Activated CD4-positive, alpha-beta T cell treated with anti-CD3 and anti-CD28 coated beads for 48 hours (primary cell): ENCODE results near the gene DDX50.
"Not testable (repeated sequence)": the region's sequence is repeated elsewhere in the genome, so short reads cannot be mapped to it uniquely, and the experiment has no call there.

Experiments
- DNase-seq: peaks from one replicate; pipeline ENCODE4 v3.0.0-alpha.2; 2020

The DDX50 gene

DNA sequence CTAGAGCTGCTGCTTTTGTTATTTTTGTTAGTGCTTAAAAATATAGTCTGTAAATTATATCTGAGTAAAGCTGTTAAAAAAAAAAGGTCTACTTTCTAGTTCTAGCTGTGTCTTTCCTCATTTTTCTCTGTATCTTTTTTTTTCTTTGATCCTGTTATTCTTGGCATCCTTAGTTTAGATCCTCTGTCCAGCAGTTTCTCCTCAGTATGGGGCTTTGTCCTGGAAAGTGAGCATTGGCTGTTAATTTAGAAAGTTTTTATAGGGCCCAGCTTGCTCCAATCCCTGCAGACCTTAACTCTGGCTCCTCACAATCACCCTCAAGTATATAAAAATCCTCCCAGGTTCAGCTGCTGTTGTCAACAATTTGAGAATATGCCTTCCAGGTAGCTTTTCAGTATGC, 23.5 kb downstream of the DDX50 start:
- DNase-seq = no peak

DNA sequence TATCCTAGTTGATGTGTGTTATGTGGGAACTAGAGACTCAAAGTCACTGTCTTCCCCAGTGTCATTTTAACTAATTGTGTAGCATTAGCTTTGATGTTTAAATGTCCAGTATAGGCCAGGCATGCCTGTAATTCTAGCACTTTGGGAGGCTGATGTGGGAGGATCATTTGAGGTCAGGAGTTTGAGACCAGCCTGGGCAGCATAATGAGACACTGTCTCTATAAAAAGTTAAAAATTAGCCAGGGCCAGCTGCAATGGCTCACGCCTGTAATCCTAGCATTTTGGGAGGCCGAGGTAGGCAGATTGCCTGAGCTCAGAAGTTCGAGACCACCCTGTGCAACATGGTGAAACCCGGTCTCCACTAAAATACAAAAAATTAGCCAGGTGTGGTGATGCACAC, 24.4 kb downstream of the DDX50 start:
- no peak for DNase-seq

DNA sequence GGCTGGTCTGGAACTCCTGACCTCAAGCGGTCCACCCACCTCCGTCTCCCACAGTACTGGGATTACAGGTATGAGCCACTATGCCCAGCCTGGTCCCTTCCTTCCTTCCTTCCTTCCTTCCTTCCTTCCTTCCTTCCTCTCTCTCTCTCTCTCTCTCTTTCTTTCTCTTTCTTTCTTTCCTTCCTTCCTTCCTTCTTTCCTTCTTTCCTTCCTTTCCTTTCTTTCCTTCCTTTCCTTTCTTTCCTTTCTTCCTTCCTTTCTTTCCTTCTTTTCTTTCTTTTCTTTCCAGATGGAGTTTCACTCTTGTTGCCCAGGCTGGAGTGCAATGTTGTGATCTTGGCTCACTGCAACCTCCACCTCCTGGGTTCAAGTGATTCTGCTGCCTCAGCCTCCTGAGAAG, 28.0 kb downstream of the DDX50 start:
- not testable (repeated sequence) for DNase-seq

- DNase-seq = not testable (repeated sequence)
Observed at GRCh38 chr10:68929888-68930287, 28.8 kb downstream of the DDX50 start.

DNA sequence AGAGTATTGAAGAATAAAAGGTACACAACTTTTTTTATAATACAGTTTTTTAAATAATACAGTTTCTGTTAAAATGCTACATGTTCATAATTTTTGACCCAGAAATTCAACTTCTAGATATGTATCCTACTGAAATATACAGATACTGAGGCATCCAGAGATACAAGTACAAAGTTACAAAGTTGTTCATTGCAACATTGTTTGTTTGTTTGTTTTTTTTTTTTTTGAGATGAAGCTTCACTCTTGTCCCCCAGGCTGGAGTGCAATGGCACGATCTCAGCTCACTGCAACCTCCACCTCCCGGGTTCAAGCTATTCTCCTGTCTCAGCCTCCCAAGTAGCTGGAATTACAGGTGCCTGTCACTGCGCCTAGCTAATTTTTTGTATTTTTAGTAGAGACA, 31.7 kb downstream of the DDX50 start:
- not testable (repeated sequence) for DNase-seq

DNA sequence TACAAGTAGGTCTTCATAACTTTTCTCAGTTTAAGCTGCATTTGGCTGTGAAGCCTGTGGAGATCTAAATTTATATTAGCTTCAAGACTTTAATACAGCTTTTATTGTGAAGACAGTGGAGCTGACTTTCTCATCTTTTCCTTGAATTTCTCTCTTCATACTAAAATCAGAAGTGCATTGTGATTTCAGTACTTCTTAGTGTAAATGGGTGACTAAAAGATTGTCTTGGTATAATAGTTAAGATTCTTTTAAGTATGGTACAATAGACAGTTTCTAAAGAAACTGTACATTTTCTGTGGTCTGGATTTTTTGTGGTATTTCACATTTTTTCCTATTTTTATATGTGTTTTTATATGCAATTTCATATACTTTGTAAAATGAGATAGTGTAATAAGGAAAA, 33.9 kb downstream of the DDX50 start:
- DNase-seq = no peak

- DNase-seq = no peak
Observed at GRCh38 chr10:68938117-68938516, 37.0 kb downstream of the DDX50 start.

DNA sequence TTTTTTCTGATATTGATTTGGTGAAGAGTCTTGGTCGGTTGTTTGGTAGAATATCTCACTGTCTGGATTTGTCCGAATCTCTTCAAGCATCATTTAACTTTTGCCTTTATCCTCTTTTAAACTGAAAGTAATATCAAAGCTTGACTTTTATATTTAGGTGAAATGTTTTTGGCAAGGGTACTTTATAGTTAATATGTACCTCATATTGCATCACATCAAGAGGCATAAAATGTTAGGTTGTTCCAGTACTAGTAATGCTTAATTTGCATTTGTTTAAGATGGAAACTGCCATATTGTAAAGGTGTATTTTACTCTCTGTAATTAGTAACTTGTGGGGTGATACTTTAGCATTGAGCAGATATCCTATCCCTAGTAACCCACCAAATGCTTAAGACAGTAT, 37.8 kb downstream of the DDX50 start:
- DNase-seq = no peak

GRCh38 chr10:68940917-68941316, 39.8 kb downstream of the DDX50 start:
- DNase-seq = not testable (repeated sequence)

GRCh38 chr10:68950598-68950997, 49.5 kb downstream of the DDX50 start:
- DNase-seq = no peak

DNA sequence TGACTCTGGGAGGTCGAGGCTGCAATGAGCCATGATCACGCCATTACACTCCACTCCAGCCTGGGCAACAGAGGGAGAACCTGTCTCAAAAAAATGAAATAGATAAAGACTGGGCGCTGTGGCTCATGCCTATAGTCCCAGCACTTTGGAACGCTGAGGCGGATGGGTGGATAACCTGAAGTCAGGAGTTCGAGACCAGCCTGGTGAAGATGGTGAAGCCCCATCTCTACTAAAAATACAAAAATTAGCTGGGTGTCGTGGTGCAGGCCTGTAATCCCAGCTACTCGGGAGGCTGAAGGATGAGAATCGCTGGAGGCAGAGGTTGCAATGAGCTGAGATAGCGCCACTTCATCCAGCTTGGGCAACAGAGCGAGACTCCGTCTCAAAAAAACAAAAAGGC, 53.8 kb downstream of the DDX50 start:
- DNase-seq = no peak

- peak; percentile 59 for DNase-seq
Observed at GRCh38 chr10:68955355-68955831, 54.3 kb downstream of the DDX50 start.

DNA sequence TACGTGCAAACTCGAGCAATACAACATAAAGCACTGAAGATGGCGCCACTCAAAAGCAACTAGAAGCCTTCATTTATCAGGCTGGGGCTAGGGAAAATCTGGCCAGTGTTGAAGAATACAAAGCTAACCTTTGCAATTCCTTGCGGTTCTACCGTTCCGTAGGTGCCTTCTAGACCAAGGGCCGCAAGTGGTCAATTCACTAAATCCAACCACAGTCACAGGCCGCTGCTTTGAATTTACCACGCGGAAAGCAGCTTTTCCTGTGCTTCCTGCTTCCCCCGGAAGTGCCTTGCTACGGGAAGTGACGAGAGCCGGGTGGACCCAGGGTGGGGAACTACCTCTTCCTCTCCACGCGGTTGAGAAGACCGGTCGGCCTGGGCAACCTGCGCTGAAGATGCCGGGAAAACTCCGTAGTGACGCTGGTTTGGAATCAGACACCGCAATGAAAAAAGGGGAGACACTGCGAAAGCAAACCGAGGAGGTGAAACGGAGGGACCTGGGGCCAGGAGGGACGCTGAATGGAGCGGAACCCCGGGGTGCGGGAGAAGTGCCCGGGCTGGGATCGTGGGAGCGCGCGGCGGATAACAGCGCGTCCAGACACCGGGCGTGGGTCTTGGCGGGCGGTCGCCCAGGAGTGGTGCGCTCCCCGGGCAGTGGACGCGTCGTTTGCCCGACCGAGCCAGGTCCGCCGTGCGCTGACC, 54.9 kb downstream of the DDX50 start, which contains the start of gene DDX21:
TSS of gene DDX21 (plus strand) at position 339 of the 701 bp plus-strand sequence. CDS start at position 395, 56 bp downstream.
- peak; percentile 93 for DNase-seq

- DNase-seq = no peak
Observed at GRCh38 chr10:68957284-68957615, 56.1 kb downstream of the DDX50 start.

GRCh38 chr10:68957654-68958053, 56.5 kb downstream of the DDX50 start:
- no peak for DNase-seq

GRCh38 chr10:68959695-68960527, 58.8 kb downstream of the DDX50 start:
- no peak for DNase-seq

- DNase-seq = no peak
Observed at GRCh38 chr10:68963151-68963550, 62.0 kb downstream of the DDX50 start.

DNA sequence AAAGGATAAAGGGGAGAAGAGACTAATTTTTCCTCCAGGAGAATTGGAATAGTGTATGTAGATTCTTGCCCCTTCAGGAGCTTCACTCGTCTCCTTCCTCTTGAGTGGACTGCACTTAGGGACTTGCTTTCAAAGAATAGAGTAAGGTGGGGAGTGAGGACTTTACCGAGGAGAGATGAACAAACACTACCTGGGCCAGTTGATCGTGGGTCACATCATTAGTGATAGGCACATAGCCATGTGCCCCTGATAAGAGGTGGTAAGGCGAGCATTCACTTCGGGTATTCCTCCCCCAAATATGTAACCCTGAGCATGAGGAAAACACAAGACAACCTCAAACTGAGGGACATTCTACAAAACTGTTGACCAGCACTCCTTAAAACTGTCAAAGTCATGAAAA, 72.9 kb downstream of the DDX50 start:
- no peak for DNase-seq

- DNase-seq = not testable (repeated sequence)
Observed at GRCh38 chr10:68975936-68976473, 74.9 kb downstream of the DDX50 start.

DNA sequence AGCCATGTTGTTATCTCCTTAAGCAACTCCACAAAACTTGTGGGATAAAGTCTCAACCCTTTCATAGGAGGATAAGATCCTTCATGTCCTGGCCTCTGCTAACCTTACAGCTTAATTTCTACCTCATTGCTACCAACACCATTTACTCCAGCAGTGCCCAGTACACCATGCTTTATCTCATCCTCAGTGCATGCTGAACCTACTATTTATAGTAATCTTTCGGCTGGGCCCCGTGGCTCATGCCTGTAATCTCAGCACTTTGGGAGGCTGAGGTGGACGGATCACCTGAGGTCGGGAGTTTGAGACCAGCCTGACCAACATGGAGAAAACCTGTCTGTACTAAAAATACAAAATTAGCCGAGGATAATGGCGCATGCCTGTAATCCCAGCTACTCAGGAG, 78.6 kb downstream of the DDX50 start:
- not testable (repeated sequence) for DNase-seq

DNA sequence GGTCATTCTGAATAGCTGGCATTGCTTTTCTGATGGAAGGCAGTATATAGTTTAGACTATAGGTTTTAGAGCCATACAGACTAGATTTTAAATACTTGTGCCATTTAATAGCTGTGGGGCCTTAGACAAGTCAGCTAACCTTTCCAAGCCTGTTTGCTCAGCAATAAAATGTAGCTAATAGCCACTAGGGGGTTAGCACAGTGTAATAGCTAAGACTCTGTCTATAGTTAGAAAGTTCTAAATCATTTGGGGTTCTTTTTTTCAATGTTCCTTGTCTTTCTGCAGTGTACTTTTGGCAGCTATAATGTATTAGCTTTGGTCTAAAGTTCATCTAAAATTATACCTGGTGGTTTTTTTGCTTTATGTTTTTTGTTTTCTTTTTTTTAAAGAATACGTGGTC, 80.0 kb downstream of the DDX50 start:
- no peak for DNase-seq

- DNase-seq = no peak
Observed at GRCh38 chr10:68982389-68982788, 81.3 kb downstream of the DDX50 start.

DNA sequence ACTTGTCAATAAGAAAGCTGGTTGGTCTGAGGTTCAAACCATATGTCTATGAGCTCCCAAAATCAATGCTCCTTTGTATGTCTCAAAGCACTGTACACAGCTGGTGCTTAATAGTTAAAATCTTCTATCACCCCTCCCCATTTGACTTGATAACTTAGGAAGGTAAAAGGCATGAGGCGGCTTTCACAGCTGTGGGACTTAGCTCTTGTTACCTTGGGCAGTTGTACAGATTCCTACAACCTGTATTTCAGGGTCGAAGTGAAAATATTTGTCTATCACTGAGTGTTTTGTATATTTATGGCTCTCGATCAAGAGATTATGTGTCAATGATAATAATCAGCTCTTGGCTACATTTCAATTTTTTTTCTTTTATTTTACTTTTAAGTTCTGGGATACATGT, 86.5 kb downstream of the DDX50 start:
- DNase-seq = no peak
